Sigmoid colon (tissue), 7 donors: ENCODE measurements around the gene OR10H5. TPM values are rescaled to one million over a fixed set of nuclear protein-coding genes. Genes with fewer than 3 reads are reported as not detected.
"Not testable (repeated sequence)": the region's sequence is repeated elsewhere in the genome, so short reads cannot be mapped to it uniquely, and the experiment has no call there.

Experiments
- DNase-seq: peaks from one replicate; pipeline ENCODE4 v3.0.0-alpha.2; 2019
- H3K27ac ChIP-seq, 4 donors: fragments of 200-600 bp; sonication (generic); one replicate each; pipeline ENCODE4 v1.5.1; 2016 to 2019; ENCODE audit warnings: mild to moderate bottlenecking in 1 of 4
- H3K27me3 ChIP-seq, 3 donors: fragments of 200-600 bp; sonication (generic); one replicate each; pipeline ENCODE4 v1.5.1; 2019; ENCODE audit warnings: mild to moderate bottlenecking in 1 of 3
- H3K36me3 ChIP-seq, 4 donors: fragments of 200-600 bp; sonication (generic); one replicate each; pipeline ENCODE4 v1.5.1; 2016 to 2019
- H3K4me1 ChIP-seq, 4 donors: fragments of 200-600 bp; sonication (generic); one replicate each; pipeline ENCODE4 v1.5.1; 2017 to 2019
- H3K4me3 ChIP-seq, 4 donors: fragments of 200-600 bp; sonication (generic); one replicate each; pipeline ENCODE4 v1.5.1; 2017 to 2019; ENCODE audit warnings: mild to moderate bottlenecking in 2 of 4, moderate library complexity in 1 of 4
- H3K9me3 ChIP-seq, 4 donors: fragments of 200-600 bp in 3 of 4; sonication (generic) in 3 of 4; one replicate each; pipeline versions ENCODE4 v1.5.1 to v1.6.1; 2013 to 2019
- CTCF ChIP-seq, 4 experiments: fragments of 450-650 bp in 3 of 4; fragments of 200-600 bp in 1 of 4; IDR thresholded peaks; one replicate each; pipeline ENCODE4 v1.5.1; 2016 to 2019; ENCODE audit warnings: antibody characterized with exemption in 4 of 4, mild to moderate bottlenecking in 3 of 4, moderate library complexity in 2 of 4
- EP300 ChIP-seq, 4 donors: sonication (generic); formaldehyde crosslinking; IDR thresholded peaks; one replicate each; pipeline ENCODE4 v1.6.1; 2017; ENCODE audit warnings: antibody characterized with exemption in 4 of 4
- POLR2A ChIP-seq, 2 donors: fragments of 450-650 bp; IDR thresholded peaks; one replicate each; pipeline ENCODE4 v1.6.1; 2016; ENCODE audit warnings: antibody characterized with exemption in 2 of 2, mild to moderate bottlenecking in 2 of 2, moderate library complexity in 2 of 2
- POLR2AphosphoS5 ChIP-seq, 4 donors: sonication (generic); formaldehyde crosslinking; IDR thresholded peaks; one replicate each; pipeline ENCODE4 v1.6.1; 2017; ENCODE audit warnings: antibody characterized with exemption in 4 of 4
- WGBS, 2 donors: extraction: QIAGEN DNeasy Blood & Tissue Kit; methylation state at CpG; one replicate each; pipeline ENCODE4 v1.1.7; 2013; 5-methylcytosine and 5-hydroxymethylcytosine counted together
- intact Hi-C: fragments of 100-400 bp; cut with DNase I; formaldehyde crosslinking; loops from one replicate; pipeline ENCODE4 v1.15.1; 2023
- polyA plus RNA-seq, 3 donors: library from polyadenylated mRNA; stranded (reverse); fragments of 200-250 nt; gene quantifications; one replicate each; pipeline ENCODE4 v1.2.3, GENCODE V29; 2013
- total RNA-seq, 4 donors: library from RNA; depleted of rRNA; stranded (reverse); fragments of >200 nt; gene quantifications; one replicate each; pipeline ENCODE4 v1.1.0, GENCODE V29; 2016
- donor health status: healthy with polysubstance abuse.
- donor health status: Bipolar disorder and iron deficiency.
- donor health status: healthy.

Gene OR10H5
- total and polyA plus RNA-seq, 7 donors = under 0.01 TPM; not detected in 6

- intact Hi-C loops = loop anchor here (5.0 kb wide), 2 partner anchors 55 to 110 kb away; partner anchors contain the start of gene CYP4F12
Measured at GRCh38 chr19:15782211-15782610, 5.2 kb upstream of the OR10H5 start.

GRCh38 chr19:15782896-15783295, 4.6 kb upstream of the OR10H5 start:
- H3K36me3 ChIP-seq, H3K27me3 ChIP-seq, H3K4me3 ChIP-seq, H3K27ac ChIP-seq, H3K9me3 ChIP-seq: not testable (repeated sequence)
- H3K4me1 ChIP-seq = peaks cover 0 to 25% (median 21%) of the 10 kb centered on the region in 4 donors
- intact Hi-C loops = loop anchor here (5.0 kb wide), 2 partner anchors 54 to 111 kb away; partner anchors contain the start of gene CYP4F12
- WGBS, 2 donors = 43 to 46% methylated on average over 7 of the region's 7 CpGs
- peak; percentile 19 for DNase-seq

More at GRCh38 chr19:15782211-15782610, 5.2 kb upstream of the OR10H5 start:
- H3K27me3 ChIP-seq = no peaks in the 10 kb centered on the region
- H3K9me3 ChIP-seq = no peaks in the 10 kb centered on the region
- DNase-seq = no peak
- H3K36me3 ChIP-seq = no peaks in the 10 kb centered on the region
- WGBS, 2 donors = 66 to 72% methylated on average over 3 of the region's 3 CpGs
- H3K4me1 ChIP-seq = peaks cover 0 to 25% (median 22%) of the 10 kb centered on the region in 4 donors
- H3K4me3 ChIP-seq = no peak overlapping the region
- TF ChIP-seq CTCF (IDR thresholded peaks at IDR 0.05) (no peak), EP300 (IDR thresholded peaks at IDR 0.05) (no peak), POLR2A (IDR thresholded peaks at IDR 0.05) (no peak), POLR2AphosphoS5 (IDR thresholded peaks at IDR 0.05) (no peak)
- H3K27ac ChIP-seq = no peak overlapping the region

- WGBS, 2 donors = 13 to 64% methylated on average over 4 of the region's 4 CpGs
- Histone ChIP-seq H3K36me3 (no peaks in the 10 kb centered on the region), H3K27ac (no peak overlapping the region), H3K4me3 (no peak overlapping the region), H3K4me1 (no peaks in the 10 kb centered on the region), H3K27me3 (no peaks in the 10 kb centered on the region), H3K9me3 (no peaks in the 10 kb centered on the region)
- DNase-seq = peak; percentile 4
- intact Hi-C loops = no loop called here
- TF ChIP-seq CTCF (IDR thresholded peaks at IDR 0.05) (no peak), POLR2A (IDR thresholded peaks at IDR 0.05) (no peak), POLR2AphosphoS5 (IDR thresholded peaks at IDR 0.05) (no peak), EP300 (IDR thresholded peaks at IDR 0.05) (no peak)
Measured at GRCh38 chr19:15788594-15789270, 1.3 kb downstream of the OR10H5 start.

- no peaks in the 10 kb centered on the region for H3K36me3 ChIP-seq
- intact Hi-C loops = no loop called here
- no peak overlapping the region for H3K27ac ChIP-seq
- no peaks in the 10 kb centered on the region for H3K4me1 ChIP-seq
- no peak overlapping the region for H3K4me3 ChIP-seq
- TF ChIP-seq POLR2AphosphoS5 (IDR thresholded peaks at IDR 0.05) = no peak
- H3K27me3 ChIP-seq = no peaks in the 10 kb centered on the region
- 50 to 68% methylated on average over 6 of the region's 6 CpGs for WGBS, 2 donors
- no peak for DNase-seq
- no peaks in the 10 kb centered on the region for H3K9me3 ChIP-seq
Measured at GRCh38 chr19:15790096-15790495, 2.6 kb downstream of the OR10H5 start.

- DNase-seq, intact Hi-C loops, H3K27me3 ChIP-seq, H3K9me3 ChIP-seq, H3K4me3 ChIP-seq, H3K4me1 ChIP-seq, H3K27ac ChIP-seq, H3K36me3 ChIP-seq: not testable (repeated sequence)
- WGBS, 2 donors = 93 to 95% methylated on average over 18 of the region's 18 CpGs
Measured at GRCh38 chr19:15794279-15794678, 6.8 kb downstream of the OR10H5 start.

GRCh38 chr19:15810335-15810734, 22.9 kb downstream of the OR10H5 start:
- Histone ChIP-seq H3K9me3 (no peaks in the 10 kb centered on the region), H3K27ac (no peak overlapping the region), H3K4me3 (peak overlapping the region in 1 of 4 donors; percentile 8), H3K27me3 (peaks cover 0 to 17% (median 0%) of the 10 kb centered on the region in 3 donors), H3K36me3 (no peaks in the 10 kb centered on the region), H3K4me1 (peaks cover 0 to 7% (median 3%) of the 10 kb centered on the region in 4 donors)
- TF ChIP-seq EP300 (IDR thresholded peaks at IDR 0.05) (no peak), POLR2AphosphoS5 (IDR thresholded peaks at IDR 0.05) (no peak), CTCF (IDR thresholded peaks at IDR 0.05) (peak; percentile 12 to 48 (median 48))
- intact Hi-C loops = loop anchor here (2.0 kb wide), 1 partner anchor 182 kb away; no protein-coding TSS in a partner anchor
- 9 to 46% methylated on average over 7 of the region's 7 CpGs for WGBS, 2 donors
- DNase-seq = no peak
